Activated CD4-positive, alpha-beta T cell treated with anti-CD3 and anti-CD28 coated beads, Interleukin-2, amount 50 U/mL, for 1 hour (primary cell): ENCODE measurements around the gene PNMA5.
"Not testable (repeated sequence)": the region's sequence is repeated elsewhere in the genome, so short reads cannot be mapped to it uniquely, and the experiment has no call there.

Experiments
- DNase-seq: peaks from one replicate; pipeline ENCODE4 v3.0.0-alpha.2; 2020

PNMA5 gene

GRCh38 chrX:152993933-152994332 is at the start of gene PNMA5:
TSS of gene PNMA5 (minus strand) at chrX:152994116. CDS start at chrX:152991598, 2,518 bp downstream.
- no peak for DNase-seq

- peak; percentile 62 for DNase-seq
Observed at GRCh38 chrX:153032397-153033118, 38.6 kb upstream of the PNMA5 start.

- DNase-seq, result no peak
Observed at GRCh38 chrX:153030801-153031200, 36.9 kb upstream of the PNMA5 start.

GRCh38 chrX:153029875-153030274 is 36.0 kb upstream of the PNMA5 start:
- no peak for DNase-seq

- DNase-seq, result no peak
Observed at GRCh38 chrX:153029162-153029561, 35.2 kb upstream of the PNMA5 start.

- DNase-seq, result not testable (repeated sequence)
Observed at GRCh38 chrX:153028487-153028886, 34.6 kb upstream of the PNMA5 start.

- DNase-seq, result not testable (repeated sequence)
Observed at GRCh38 chrX:153026501-153026900, 32.6 kb upstream of the PNMA5 start.

- DNase-seq, result no peak
Observed at GRCh38 chrX:153019166-153019565, 25.2 kb upstream of the PNMA5 start.

GRCh38 chrX:153017174-153017573 is 23.3 kb upstream of the PNMA5 start:
- DNase-seq, result not testable (repeated sequence)

- no peak for DNase-seq
Observed at GRCh38 chrX:153004780-153005179, 10.9 kb upstream of the PNMA5 start.

- no peak for DNase-seq
Observed at GRCh38 chrX:153003981-153004380, 10.1 kb upstream of the PNMA5 start.

GRCh38 chrX:153002182-153002581 is 8.3 kb upstream of the PNMA5 start:
- not testable (repeated sequence) for DNase-seq

- no peak for DNase-seq
Observed at GRCh38 chrX:152997337-152997736, 3.4 kb upstream of the PNMA5 start.

GRCh38 chrX:152992115-152992514 is 1.8 kb downstream of the PNMA5 start:
- DNase-seq, result no peak

GRCh38 chrX:152991123-152991522 is 2.8 kb downstream of the PNMA5 start:
- DNase-seq, result no peak

- DNase-seq, result no peak
Observed at GRCh38 chrX:152989292-152989658, 4.6 kb downstream of the PNMA5 start.

- DNase-seq, result no peak
Observed at GRCh38 chrX:152988536-152989291, 5.2 kb downstream of the PNMA5 start.

- DNase-seq, result no peak
Observed at GRCh38 chrX:152987801-152988200, 6.1 kb downstream of the PNMA5 start.

- not testable (repeated sequence) for DNase-seq
Observed at GRCh38 chrX:152987156-152987555, 6.8 kb downstream of the PNMA5 start.

- not testable (repeated sequence) for DNase-seq
Observed at GRCh38 chrX:152985383-152985782, 8.5 kb downstream of the PNMA5 start.

- DNase-seq, result no peak
Observed at GRCh38 chrX:152968193-152968592, 25.7 kb downstream of the PNMA5 start.

- no peak for DNase-seq
Observed at GRCh38 chrX:152960115-152960514, 33.8 kb downstream of the PNMA5 start.

- no peak for DNase-seq
Observed at GRCh38 chrX:152959626-152960025, 34.3 kb downstream of the PNMA5 start.
